Naive thymus-derived CD4-positive, alpha-beta T cell (primary cell): ENCODE measurements around the gene CAPZA1. TPM values are rescaled to one million over a fixed set of nuclear protein-coding genes. Genes with fewer than 3 reads are reported as not detected.

Experiments used
- ATAC-seq: fragments of 150-1000 bp; cut with Tn5 transposase; 2 replicates; pipeline ENCODE4 v1.10.0; 2021; ENCODE audit warnings: mild to moderate bottlenecking, moderate library complexity
- CTCF ChIA-PET: fragments of 350-600 bp; sonication (Branson Sonifier 250); formaldehyde crosslinking; loops from one replicate; lab custom pipeline; 2021; ENCODE audit warnings: antibody characterized with exemption; lab: Charles Lee
- POLR2A ChIA-PET: fragments of 350-600 bp; sonication (Branson Sonifier 250); formaldehyde crosslinking; loops from one replicate; lab custom pipeline; 2021; ENCODE audit warnings: antibody characterized with exemption, inconsistent platforms; lab: Charles Lee
- DNase-seq, 9 donors: peaks; one replicate each; pipeline versions ENCODE4 v3.0.0 to v3.0.0-alpha.2; 2020 to 2022; ENCODE audit warnings: mixed read lengths in 1 of 9
- H3K27ac ChIP-seq: one replicate; pipeline ENCODE4 v1.7.0; 2013; ENCODE audit warnings: mild to moderate bottlenecking, low read depth, low read length, moderate library complexity
- H3K27me3 ChIP-seq, 2 donors: one replicate each; pipeline ENCODE4 v1.7.0; 2013; ENCODE audit warnings: low read length in 2 of 2, mild to moderate bottlenecking in 2 of 2, moderate library complexity in 2 of 2; ENCODE audit not compliant: control insufficient read depth in 2 of 2, insufficient read depth in 2 of 2
- H3K36me3 ChIP-seq, 3 experiments: 1 replicate in 2 of 3; 2 replicates in 1 of 3; pipeline ENCODE4 v1.7.0; 2013; ENCODE audit warnings: low read length in 3 of 3, mild to moderate bottlenecking in 3 of 3, moderate library complexity in 1 of 3; ENCODE audit not compliant: insufficient read depth in 3 of 3, control insufficient read depth in 2 of 3
- H3K4me1 ChIP-seq, 2 donors: one replicate each; pipeline ENCODE4 v1.7.0; 2013; ENCODE audit warnings: low read length in 2 of 2, mild to moderate bottlenecking in 2 of 2, moderate library complexity in 1 of 2; ENCODE audit not compliant: control insufficient read depth in 2 of 2, insufficient read depth in 2 of 2
- H3K4me3 ChIP-seq: 2 replicates; pipeline ENCODE4 v1.7.0; 2013; ENCODE audit warnings: mild to moderate bottlenecking, low read length
- H3K9me3 ChIP-seq, 3 experiments: 1 replicate in 2 of 3; 2 replicates in 1 of 3; pipeline ENCODE4 v1.7.0; 2013; ENCODE audit warnings: low read length in 3 of 3; ENCODE audit not compliant: control insufficient read depth in 2 of 3
- H3K27ac Mint-ChIP-seq, 9 donors: one replicate each; pipeline ENCODE4 v1.8.0; 2020 to 2022; ENCODE audit warnings: mixed read lengths in 9 of 9, mild to moderate bottlenecking in 8 of 9, moderate library complexity in 5 of 9, inconsistent platforms in 2 of 9
- H3K27me3 Mint-ChIP-seq, 5 donors: one replicate each; pipeline ENCODE4 v1.8.0; 2021 to 2022; ENCODE audit warnings: mixed read lengths in 5 of 5, mild to moderate bottlenecking in 1 of 5
- H3K36me3 Mint-ChIP-seq, 5 donors: one replicate each; pipeline ENCODE4 v1.8.0; 2020 to 2022; ENCODE audit warnings: mixed read lengths in 5 of 5, mild to moderate bottlenecking in 3 of 5, inconsistent platforms in 1 of 5
- H3K4me1 Mint-ChIP-seq, 7 donors: one replicate each; pipeline ENCODE4 v1.8.0; 2020 to 2022; ENCODE audit warnings: mixed read lengths in 7 of 7, mild to moderate bottlenecking in 3 of 7, inconsistent platforms in 1 of 7
- H3K4me3 Mint-ChIP-seq, 10 donors: one replicate each; pipeline ENCODE4 v1.8.0; 2020 to 2022; ENCODE audit warnings: mild to moderate bottlenecking in 10 of 10, mixed read lengths in 10 of 10, moderate library complexity in 6 of 10, inconsistent platforms in 2 of 10
- H3K9me3 Mint-ChIP-seq, 11 donors: one replicate each; pipeline ENCODE4 v1.8.0; 2020 to 2022; ENCODE audit warnings: mixed read lengths in 11 of 11, mild to moderate bottlenecking in 4 of 11, inconsistent platforms in 1 of 11, moderate library complexity in 1 of 11
- intact Hi-C, 2 donors: fragments of 100-400 bp; cut with micrococcal nuclease; formaldehyde crosslinking; loops; one replicate each; pipeline ENCODE4 v1.15.1; 2023
- polyA plus RNA-seq, 2 donors: library from polyadenylated mRNA; unstranded; fragments of 300-500 nt; fragmentation: Illumina TruSeq; gene quantifications; one replicate each; pipeline ENCODE4 v1.2.3, GENCODE V29; 2021
- total RNA-seq, 6 experiments: library from RNA in 5 of 6; stranded (reverse) in 5 of 6; gene quantifications; 1 replicate in 5 of 6; 2 replicates in 1 of 6; pipeline ENCODE4 v1.2.3 and lab custom pipeline; 2021 to 2026

The CAPZA1 gene
- total and polyA plus RNA-seq, 7 experiments from 2014 or later, result 114 to 237 (median 135) TPM

GRCh38 chr1:112707221-112708001, 87.8 kb downstream of the CAPZA1 start:
- H3K27ac ChIP-seq, result no peak overlapping the region
- POLR2A ChIA-PET, result interaction anchor here (1.1 to 1.5 kb wide), 2 partner anchors 88 to 206 kb away, joined by 3 to 5 read pairs; partner anchors contain the start of genes CAPZA1 and ST7L

DNA sequence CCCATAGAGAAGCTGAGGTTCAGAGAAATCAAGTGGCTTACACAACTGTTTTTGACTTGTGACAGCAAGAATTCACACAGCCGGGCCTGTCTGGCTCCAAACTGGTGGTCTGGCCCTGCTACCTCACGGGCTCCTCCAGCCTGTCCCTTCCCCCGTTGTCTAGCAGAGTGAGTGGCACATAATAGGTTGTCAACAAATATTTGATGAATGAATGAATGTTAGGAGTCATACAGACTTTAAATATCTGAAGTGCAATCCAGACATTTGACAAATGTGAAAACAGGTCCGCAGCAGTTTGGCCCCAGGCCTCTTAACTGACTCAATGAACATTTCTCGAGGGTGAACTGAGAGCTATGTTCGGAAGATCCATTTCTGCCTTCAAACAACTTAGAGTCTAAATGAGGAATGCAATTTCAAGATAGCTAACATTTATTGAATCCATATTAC, 88.4 kb downstream of the CAPZA1 start:
- H3K27me3 ChIP-seq, result no peaks in the 10 kb centered on the region
- Mint-ChIP-seq H3K4me3 (peak overlapping the region; percentile 53 to 90 (median 82)), H3K9me3 (peaks cover 0 to 3% (median 0%) of the 10 kb centered on the region in 11 donors), H3K4me1 (peaks cover 14 to 43% (median 36%) of the 10 kb centered on the region in 7 donors), H3K27ac (peak overlapping the region in 4 of 9 donors; percentile 16 to 86 (median 72)), H3K27me3 (peaks cover 0 to 35% (median 0%) of the 10 kb centered on the region in 5 donors), H3K36me3 (peaks cover 0 to 4% (median 0%) of the 10 kb centered on the region in 5 donors)
- DNase-seq (no peak), ATAC-seq (no peak)
- no peak overlapping the region for H3K4me3 ChIP-seq
- no peaks in the 10 kb centered on the region for H3K9me3 ChIP-seq
- peaks cover 22% of the 10 kb centered on the region in 2 donors for H3K4me1 ChIP-seq
- ChIA-PET POLR2A (interaction anchor here (1.1 to 1.5 kb wide), 2 partner anchors 89 to 206 kb away, joined by 3 to 5 read pairs; partner anchors contain the start of genes CAPZA1 and ST7L), CTCF (interaction anchor here (0.5 to 4.0 kb wide), 11 partner anchors 8 to 1300 kb away, joined by 3 to 15 read pairs (median 3); partner anchors contain the start of gene ST7L)
- no peak overlapping the region for H3K27ac ChIP-seq
- no peaks in the 10 kb centered on the region for H3K36me3 ChIP-seq
- intact Hi-C loops, result no loop called here

More at GRCh38 chr1:112707221-112708001, 87.8 kb downstream of the CAPZA1 start:
- ATAC-seq (peak; percentile 75), DNase-seq (peak in 6 of 9 donors; percentile 27 to 79 (median 44))
- Histone ChIP-seq H3K4me1 (peaks cover 22% of the 10 kb centered on the region in 2 donors), H3K4me3 (peak overlapping the region; percentile 41), H3K36me3 (no peaks in the 10 kb centered on the region), H3K27me3 (no peaks in the 10 kb centered on the region), H3K9me3 (no peaks in the 10 kb centered on the region)
- Mint-ChIP-seq H3K36me3 (peaks cover 0 to 4% (median 0%) of the 10 kb centered on the region in 5 donors), H3K9me3 (peaks cover 0 to 3% (median 0%) of the 10 kb centered on the region in 11 donors), H3K27me3 (peaks cover 0 to 30% (median 0%) of the 10 kb centered on the region in 5 donors), H3K4me1 (peaks cover 14 to 49% (median 42%) of the 10 kb centered on the region in 7 donors), H3K4me3 (peak overlapping the region; percentile 53 to 90 (median 82)), H3K27ac (peak overlapping the region in 7 of 9 donors; percentile 13 to 86 (median 72))
- intact Hi-C loops, result loop anchor here (1.0 kb wide), 6 partner anchors 8 to 316 kb away; partner anchors contain the start of genes CAPZA1 (in 2 of the 2), ST7L (in 2 of the 2) and PPM1J (in 1 of the 2)
- CTCF ChIA-PET, result interaction anchor here (0.5 to 4.0 kb wide), 8 partner anchors 11 to 1301 kb away, joined by 3 to 15 read pairs (median 4); partner anchors contain the start of gene ST7L

DNA sequence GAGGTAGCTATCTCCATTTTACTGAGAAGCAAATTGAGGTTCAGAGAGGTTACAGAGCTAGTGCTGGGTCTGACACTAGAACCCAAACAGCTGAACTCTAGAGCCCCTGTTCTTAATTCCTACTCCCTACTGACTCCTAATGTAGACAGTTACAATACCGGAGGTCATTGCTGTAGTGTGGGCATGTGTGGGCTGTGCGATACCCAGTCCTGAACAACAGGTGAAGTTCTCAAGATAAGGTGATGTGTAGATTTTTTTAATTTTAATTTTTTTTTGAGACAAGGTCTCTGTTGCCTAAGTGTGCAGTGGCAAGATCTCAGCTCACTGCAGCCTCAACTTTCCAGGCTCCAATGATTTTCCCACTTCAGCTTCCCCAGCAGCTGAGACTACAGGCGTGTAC, 88.9 kb downstream of the CAPZA1 start:
- H3K27me3 ChIP-seq, result no peaks in the 10 kb centered on the region
- Mint-ChIP-seq H3K4me1 (peaks cover 14 to 39% (median 32%) of the 10 kb centered on the region in 7 donors), H3K36me3 (peaks cover 0 to 4% (median 0%) of the 10 kb centered on the region in 5 donors), H3K27ac (no peak overlapping the region), H3K27me3 (peaks cover 0 to 40% (median 1%) of the 10 kb centered on the region in 5 donors), H3K9me3 (peaks cover 0 to 3% (median 0%) of the 10 kb centered on the region in 11 donors), H3K4me3 (peak overlapping the region in 6 of 10 donors; percentile 21 to 90 (median 81))
- no peak overlapping the region for H3K27ac ChIP-seq
- ATAC-seq, result no peak
- peaks cover 22% of the 10 kb centered on the region in 2 donors for H3K4me1 ChIP-seq
- no peaks in the 10 kb centered on the region for H3K9me3 ChIP-seq
- no peaks in the 10 kb centered on the region for H3K36me3 ChIP-seq
- POLR2A ChIA-PET, result interaction anchor here (1.5 kb wide), 1 partner anchor 207 kb away, joined by 5 read pairs; no protein-coding TSS in a partner anchor
- intact Hi-C loops, result no loop called here
- DNase-seq, result no peak
- no peak overlapping the region for H3K4me3 ChIP-seq
- CTCF ChIA-PET, result interaction anchor here (0.6 to 4.0 kb wide), 9 partner anchors 8 to 342 kb away, joined by 3 to 15 read pairs (median 3); a partner anchor contains a TSS

- peak overlapping the region in 1 of 9 donors; percentile 82 for H3K27ac Mint-ChIP-seq
- H3K27me3 Mint-ChIP-seq, result peaks cover 0 to 52% (median 4%) of the 10 kb centered on the region in 5 donors
- peaks cover 8 to 34% (median 25%) of the 10 kb centered on the region in 7 donors for H3K4me1 Mint-ChIP-seq
- no peak overlapping the region for H3K4me3 ChIP-seq
- peaks cover 0 to 3% (median 0%) of the 10 kb centered on the region in 11 donors for H3K9me3 Mint-ChIP-seq
- H3K36me3 Mint-ChIP-seq, result peaks cover 0 to 2% (median 0%) of the 10 kb centered on the region in 5 donors
- H3K36me3 ChIP-seq, result no peaks in the 10 kb centered on the region
- no peak overlapping the region for H3K4me3 Mint-ChIP-seq
- ChIA-PET POLR2A (no interaction called here), CTCF (interaction anchor here (1.0 to 4.0 kb wide), 3 partner anchors 10 to 319 kb away, joined by 4 to 15 read pairs (median 9); no protein-coding TSS in a partner anchor)
- DNase-seq (no peak), ATAC-seq (no peak)
- intact Hi-C loops, result loop anchor here in 1 of 2 donors (10.0 kb wide), 1 partner anchor 1635 kb away; no protein-coding TSS in a partner anchor
- H3K9me3 ChIP-seq, result no peaks in the 10 kb centered on the region
- H3K27me3 ChIP-seq, result no peaks in the 10 kb centered on the region
- H3K4me1 ChIP-seq, result peaks cover 16 to 17% of the 10 kb centered on the region in 2 donors
- H3K27ac ChIP-seq, result no peak overlapping the region
Observed at GRCh38 chr1:112710159-112710558, 90.5 kb downstream of the CAPZA1 start.

DNA sequence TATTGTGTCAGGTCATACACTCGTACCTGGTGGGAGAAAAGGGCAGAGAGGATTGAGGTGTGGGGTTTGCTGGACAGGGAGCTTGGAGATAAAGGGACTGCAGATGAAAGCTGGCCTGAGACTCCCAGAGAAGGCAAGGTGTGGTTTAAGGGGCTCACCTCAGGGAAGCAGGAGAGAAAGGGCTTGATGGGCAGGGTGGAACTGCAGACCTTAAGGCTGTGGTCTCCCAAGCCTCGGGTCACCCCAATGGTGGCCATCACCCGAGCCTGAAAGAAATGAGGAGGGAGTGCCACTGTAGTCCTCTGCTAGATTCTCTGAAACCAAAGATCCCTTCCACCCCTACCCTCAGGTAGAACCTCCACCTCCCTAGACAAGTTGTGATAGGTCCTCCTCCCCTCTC, 91.0 kb downstream of the CAPZA1 start:
- intact Hi-C loops, result loop anchor here in 1 of 2 donors (10.0 kb wide), 1 partner anchor 1634 kb away; no protein-coding TSS in a partner anchor
- CTCF ChIA-PET, result interaction anchor here (0.7 to 1.6 kb wide), 3 partner anchors 10 to 361 kb away, joined by 3 to 9 read pairs (median 4); no protein-coding TSS in a partner anchor

GRCh38 chr1:112711041-112711440, 91.4 kb downstream of the CAPZA1 start:
- H3K9me3 ChIP-seq, result no peaks in the 10 kb centered on the region
- intact Hi-C loops, result loop anchor here in 1 of 2 donors (10.0 kb wide), 1 partner anchor 1634 kb away; no protein-coding TSS in a partner anchor
- H3K27ac Mint-ChIP-seq, result peak overlapping the region in 1 of 9 donors; percentile 11
- H3K36me3 ChIP-seq, result no peaks in the 10 kb centered on the region
- peaks cover 5 to 31% (median 24%) of the 10 kb centered on the region in 7 donors for H3K4me1 Mint-ChIP-seq
- H3K36me3 Mint-ChIP-seq, result no peaks in the 10 kb centered on the region
- no peak overlapping the region for H3K4me3 ChIP-seq
- H3K4me3 Mint-ChIP-seq, result no peak overlapping the region
- peaks cover 13% of the 10 kb centered on the region in 2 donors for H3K4me1 ChIP-seq
- H3K27ac ChIP-seq, result no peak overlapping the region
- peaks cover 0 to 3% (median 0%) of the 10 kb centered on the region in 11 donors for H3K9me3 Mint-ChIP-seq
- H3K27me3 Mint-ChIP-seq, result peaks cover 0 to 54% (median 4%) of the 10 kb centered on the region in 5 donors
- ATAC-seq (no peak), DNase-seq (no peak)
- ChIA-PET CTCF (interaction anchor here (0.7 to 1.6 kb wide), 3 partner anchors 11 to 361 kb away, joined by 3 to 9 read pairs (median 4); no protein-coding TSS in a partner anchor), POLR2A (no interaction called here)
- no peaks in the 10 kb centered on the region for H3K27me3 ChIP-seq

More for the DNA sequence above, 91.0 kb downstream of the CAPZA1 start:
- ATAC-seq (no peak), DNase-seq (no peak)
- peaks cover 0 to 54% (median 4%) of the 10 kb centered on the region in 5 donors for H3K27me3 Mint-ChIP-seq
- Histone ChIP-seq H3K36me3 (no peaks in the 10 kb centered on the region), H3K4me3 (no peak overlapping the region), H3K27ac (no peak overlapping the region), H3K4me1 (peaks cover 13% of the 10 kb centered on the region in 2 donors), H3K9me3 (no peaks in the 10 kb centered on the region), H3K27me3 (no peaks in the 10 kb centered on the region)
- POLR2A ChIA-PET, result no interaction called here
- peak overlapping the region in 1 of 9 donors; percentile 82 for H3K27ac Mint-ChIP-seq
- peaks cover 0 to 3% (median 0%) of the 10 kb centered on the region in 11 donors for H3K9me3 Mint-ChIP-seq
- H3K4me3 Mint-ChIP-seq, result peak overlapping the region in 1 of 10 donors; percentile 51
- H3K36me3 Mint-ChIP-seq, result no peaks in the 10 kb centered on the region
- H3K4me1 Mint-ChIP-seq, result peaks cover 5 to 32% (median 24%) of the 10 kb centered on the region in 7 donors
